Left ventricle myocardium superior (tissue), 1 donor: ENCODE results near the gene EXOSC7. TPM values are rescaled to one million over a fixed set of nuclear protein-coding genes. Genes with fewer than 3 reads are reported as not detected.
A peak's percentile ranks its signal among the peaks of the same experiment; 100 is the strongest.
"Not testable (repeated sequence)": the region's sequence is repeated elsewhere in the genome, so short reads cannot be mapped to it uniquely, and the experiment has no call there.

Source experiments
- ATAC-seq: fragments of 200-7000 bp; cut with Tn5 transposase; one replicate; pipeline ENCODE4 v1.9.1; 2020; ENCODE audit warnings: mild to moderate bottlenecking, moderate library complexity
- DNase-seq: peaks from one replicate; pipeline ENCODE4 v3.0.0-alpha.2; 2020
- intact Hi-C: fragments of 100-400 bp; cut with micrococcal nuclease; formaldehyde crosslinking; loops from one replicate; pipeline ENCODE4 v1.11.0; 2022
- total RNA-seq: library from RNA; stranded (reverse); fragmentation: NEBNext Ultra II Directional; extraction: Animal tissue kit (Norgen Biotek cat#: 25700); gene quantifications from one replicate; pipeline ENCODE4 v1.2.1, GENCODE V29; 2021
- donor health status: DM: no; HTN: yes; CAD: no; lungs with severe emphysema.

The EXOSC7 gene
- total RNA-seq, 1 donor from 2014 or later, result 25.0 TPM

DNA sequence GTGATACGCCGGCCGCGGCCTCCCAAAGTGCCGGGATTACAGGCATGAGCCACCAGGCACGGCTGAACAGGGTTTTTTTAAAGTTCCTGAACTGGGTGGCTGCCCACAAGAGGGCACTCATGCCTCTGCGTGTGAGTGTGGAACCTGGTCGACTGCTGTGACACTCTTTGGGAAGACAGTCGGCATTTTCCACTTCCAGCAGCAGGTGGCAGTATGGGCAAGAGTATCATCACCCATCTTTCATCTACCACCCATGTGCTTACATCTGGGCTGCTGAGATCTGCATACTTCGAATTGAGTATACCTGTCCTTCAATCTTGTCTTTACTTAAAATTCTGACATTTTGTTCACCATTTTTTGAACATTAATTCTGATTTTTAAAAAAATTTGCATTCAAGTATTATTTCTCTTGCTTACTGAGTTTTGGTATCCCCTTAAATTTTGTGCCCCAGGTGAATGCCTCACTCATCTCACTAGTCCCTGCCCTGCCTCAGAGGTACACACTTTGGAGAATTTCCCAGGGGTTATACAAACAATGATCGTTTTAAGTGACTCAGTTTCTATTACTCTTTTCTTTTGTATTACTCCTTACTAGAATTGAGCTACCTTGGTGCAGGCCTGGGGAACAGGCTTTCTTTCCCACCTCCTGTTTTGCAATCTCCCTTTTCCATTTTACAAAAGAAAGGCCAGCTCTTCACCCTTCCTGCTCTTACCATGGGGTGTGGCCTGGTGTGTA, 61.8 kb downstream of the EXOSC7 start:
- DNase-seq (peak; percentile 91), ATAC-seq (peak; percentile 79)
- intact Hi-C loops, result no loop called here

DNA sequence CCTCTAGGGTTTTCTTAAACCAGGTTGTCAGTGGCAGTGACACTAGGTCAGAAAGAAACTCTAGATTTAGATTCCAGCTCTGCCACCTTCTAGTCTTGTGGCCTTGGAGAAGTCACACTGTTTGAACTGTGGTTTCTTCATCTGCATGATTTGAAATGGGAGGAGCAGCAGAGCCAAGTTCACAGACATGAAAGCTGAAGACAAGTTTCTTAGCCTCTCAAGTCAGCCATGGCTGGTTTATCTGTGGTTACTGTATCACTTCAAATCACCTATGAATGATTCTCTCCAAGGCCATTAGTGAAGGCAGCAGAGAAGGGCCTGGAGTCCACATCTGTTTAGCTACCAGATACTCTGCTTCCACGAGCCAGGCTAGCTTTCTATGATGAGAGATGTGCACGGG, 65.6 kb downstream of the EXOSC7 start:
- intact Hi-C loops, result loop anchor here (5.0 kb wide), 1 partner anchor 171 kb away; no protein-coding TSS in a partner anchor
- ATAC-seq (no peak), DNase-seq (no peak)

DNA sequence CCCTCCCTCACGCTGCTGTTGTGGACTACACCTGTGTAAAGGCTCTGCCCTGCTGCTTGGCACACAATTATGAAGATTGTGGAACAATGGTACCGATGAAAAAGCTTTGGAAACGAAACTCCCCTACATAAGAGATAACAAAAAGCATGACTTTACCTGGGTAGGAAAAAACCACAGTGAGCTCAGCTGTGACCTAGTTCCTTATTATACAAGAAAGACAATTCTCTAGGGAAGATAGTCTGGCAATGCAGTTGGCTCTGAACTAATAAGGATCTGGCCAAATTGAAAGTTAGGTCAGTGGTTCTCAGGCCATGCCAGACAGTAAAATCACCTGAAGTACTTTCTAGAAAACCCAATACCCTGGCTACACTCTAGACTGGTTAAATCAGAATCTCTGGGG, 66.1 kb downstream of the EXOSC7 start:
- ATAC-seq, result no peak
- DNase-seq, result no peak
- intact Hi-C loops, result loop anchor here (5.0 kb wide), 1 partner anchor 170 kb away; no protein-coding TSS in a partner anchor

DNA sequence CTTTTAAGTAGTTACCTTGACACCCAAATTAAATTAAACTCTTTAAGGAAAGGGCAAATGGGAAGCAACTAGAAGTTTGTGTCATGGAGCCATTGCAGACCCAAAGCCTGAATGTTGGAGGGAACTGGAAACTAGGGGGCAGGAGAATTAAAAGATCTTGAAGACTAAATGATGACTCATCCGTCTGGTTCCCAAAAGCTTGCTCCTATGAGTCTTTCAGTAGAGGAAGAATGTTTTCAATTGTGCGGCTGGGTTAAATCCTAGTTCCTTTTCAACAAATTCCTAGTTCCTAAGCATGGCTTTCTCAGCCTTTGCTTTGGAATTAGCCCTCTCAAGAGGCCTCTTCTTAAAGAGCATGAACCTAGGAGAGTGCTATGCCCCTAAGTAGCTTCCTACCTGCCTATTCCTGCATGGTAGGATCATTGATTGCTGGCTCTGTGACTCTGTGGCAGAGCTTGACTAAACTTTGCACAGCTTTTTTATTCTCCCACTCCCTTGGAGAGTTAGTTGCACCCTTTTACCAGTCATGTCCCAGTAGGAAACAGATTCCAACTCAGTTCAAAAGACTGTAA, 67.8 kb downstream of the EXOSC7 start:
- intact Hi-C loops, result loop anchor here (5.0 kb wide), 1 partner anchor 168 kb away; no protein-coding TSS in a partner anchor
- DNase-seq (no peak), ATAC-seq (peak; percentile 18)

DNA sequence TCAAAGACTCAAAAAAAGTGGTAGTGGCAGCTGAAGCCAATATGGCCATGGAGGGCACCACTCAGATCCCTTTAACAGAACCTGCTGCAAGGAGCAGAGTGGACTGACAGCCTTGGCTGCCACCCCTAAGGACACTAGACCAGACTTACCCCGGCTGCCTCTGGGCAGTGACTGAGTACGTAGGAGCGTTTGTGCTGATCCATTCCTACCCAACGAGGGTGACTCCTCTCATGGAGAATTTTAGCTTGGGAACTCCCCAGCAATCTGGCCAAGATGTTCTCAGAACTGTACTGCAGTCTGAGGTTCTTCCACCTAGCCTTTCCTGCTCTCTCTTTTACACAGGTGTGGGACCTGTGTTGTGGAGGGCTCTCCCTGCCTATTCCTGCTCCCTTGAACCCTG, 72.2 kb downstream of the EXOSC7 start:
- no peak for ATAC-seq
- intact Hi-C loops, result no loop called here
- DNase-seq, result no peak

DNA sequence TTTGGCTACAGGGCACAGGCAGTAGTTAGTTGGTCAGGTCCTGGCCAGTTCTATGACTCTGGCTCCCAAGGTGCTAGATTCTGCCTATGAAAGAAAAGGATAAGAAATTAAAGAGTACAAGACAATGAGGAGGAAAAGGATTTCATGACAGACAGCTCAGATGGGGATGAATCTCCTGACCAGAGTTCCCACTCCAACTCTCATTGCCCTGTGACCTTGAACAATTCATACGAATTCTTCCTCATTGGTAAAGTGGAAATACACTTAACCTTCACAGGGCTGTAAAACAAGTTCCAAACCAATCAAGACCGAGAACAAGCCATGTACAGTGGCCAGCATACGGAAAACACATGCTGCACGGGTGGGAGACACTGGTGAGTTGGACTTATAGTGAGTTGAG, 73.8 kb downstream of the EXOSC7 start:
- intact Hi-C loops, result no loop called here
- ATAC-seq (no peak), DNase-seq (no peak)

DNA sequence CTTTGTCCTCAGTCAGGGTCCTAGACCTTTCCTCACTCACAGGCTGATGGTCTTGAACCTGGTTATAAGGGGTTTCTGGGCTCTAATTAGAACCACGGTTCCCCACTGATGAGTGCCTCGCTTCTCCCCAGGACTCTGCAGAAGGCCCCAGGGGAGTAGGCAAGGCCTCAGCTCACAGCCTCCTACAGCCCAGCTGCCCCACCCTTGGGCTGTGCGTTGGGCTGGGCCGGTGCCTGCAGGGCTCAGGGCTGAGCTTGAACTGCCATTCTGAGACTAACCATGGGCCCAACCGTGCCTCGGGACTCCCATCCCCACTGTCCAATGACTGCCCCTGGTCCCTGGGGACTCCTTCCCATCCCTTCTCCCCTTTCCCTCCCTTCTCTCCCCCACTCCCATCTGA, 75.6 kb downstream of the EXOSC7 start:
- DNase-seq (no peak), ATAC-seq (no peak)
- intact Hi-C loops, result no loop called here

DNA sequence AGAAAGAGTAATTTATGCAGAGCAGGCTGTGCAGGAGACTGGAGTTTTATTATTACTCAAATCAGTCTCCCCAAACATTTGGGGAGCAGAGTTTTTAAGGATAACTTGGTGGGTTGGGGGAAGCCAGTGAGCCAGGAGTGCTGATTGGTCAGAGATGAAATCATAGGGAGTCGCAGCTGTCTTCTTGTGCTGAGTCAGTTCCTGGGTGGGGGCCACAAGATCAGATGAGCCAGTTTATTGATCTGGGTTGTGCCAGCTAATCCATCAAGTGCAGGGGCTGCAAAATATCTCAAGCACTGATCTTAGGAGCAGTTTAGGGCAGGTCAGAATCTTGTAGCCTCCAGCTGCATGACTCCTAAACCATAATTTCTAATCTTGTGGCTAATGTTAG, 77.8 kb downstream of the EXOSC7 start:
- intact Hi-C loops, result not testable (repeated sequence)

DNA sequence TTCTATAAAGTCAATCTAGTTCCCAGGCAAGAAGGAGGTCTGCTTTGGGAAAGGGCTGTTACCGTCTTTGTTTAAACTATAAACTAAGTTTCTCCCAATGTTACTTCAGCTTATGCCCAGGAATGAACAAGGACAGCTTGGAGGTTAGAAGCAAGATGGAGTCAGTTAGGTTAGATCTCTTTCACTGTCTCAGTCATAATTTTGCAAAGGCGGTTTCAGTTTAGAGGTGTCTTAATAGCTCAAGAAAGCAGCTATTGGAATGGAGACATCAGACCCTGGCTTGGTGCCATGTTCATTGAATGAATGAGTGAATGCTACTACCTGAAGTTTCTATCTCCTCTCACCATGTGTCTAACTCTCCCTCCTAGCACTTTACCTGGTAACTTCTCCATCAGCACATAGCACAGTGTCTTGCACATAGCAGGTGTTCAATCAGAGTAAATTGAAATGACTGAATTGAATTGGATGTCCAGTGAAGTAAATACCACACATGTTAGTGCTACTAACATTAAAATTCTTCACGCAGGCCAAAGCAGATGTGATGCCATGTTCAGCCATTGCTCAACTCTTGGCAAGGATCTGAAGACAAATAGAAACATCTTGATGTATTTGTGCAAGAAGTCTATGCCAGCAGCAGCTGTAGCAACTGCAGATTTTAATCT, 78.3 kb downstream of the EXOSC7 start:
- intact Hi-C loops, result no loop called here
- ATAC-seq (peak; percentile 8), DNase-seq (no peak)

More for the DNA sequence above, 77.8 kb downstream of the EXOSC7 start:
- DNase-seq, ATAC-seq: not testable (repeated sequence)

DNA sequence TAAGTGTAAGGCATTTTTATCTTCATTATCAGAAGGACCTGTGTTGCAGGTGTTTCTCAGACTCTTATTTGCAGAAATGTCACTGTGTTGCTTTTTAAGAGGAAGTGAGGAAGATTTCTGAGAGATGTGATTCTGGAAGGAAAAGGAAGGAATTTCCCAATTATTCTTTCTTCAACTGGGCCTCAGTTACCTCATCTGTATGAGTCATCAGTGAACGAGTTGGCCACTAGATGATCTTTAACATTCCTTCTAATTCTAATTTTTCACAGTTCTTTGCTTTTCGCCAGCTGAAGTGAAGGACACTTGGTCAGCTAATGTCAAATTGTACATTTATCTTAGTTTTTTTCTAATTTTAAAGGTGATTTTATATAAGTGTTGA, 79.0 kb downstream of the EXOSC7 start:
- ATAC-seq, result peak; percentile 16
- intact Hi-C loops, result no loop called here
- DNase-seq, result no peak

DNA sequence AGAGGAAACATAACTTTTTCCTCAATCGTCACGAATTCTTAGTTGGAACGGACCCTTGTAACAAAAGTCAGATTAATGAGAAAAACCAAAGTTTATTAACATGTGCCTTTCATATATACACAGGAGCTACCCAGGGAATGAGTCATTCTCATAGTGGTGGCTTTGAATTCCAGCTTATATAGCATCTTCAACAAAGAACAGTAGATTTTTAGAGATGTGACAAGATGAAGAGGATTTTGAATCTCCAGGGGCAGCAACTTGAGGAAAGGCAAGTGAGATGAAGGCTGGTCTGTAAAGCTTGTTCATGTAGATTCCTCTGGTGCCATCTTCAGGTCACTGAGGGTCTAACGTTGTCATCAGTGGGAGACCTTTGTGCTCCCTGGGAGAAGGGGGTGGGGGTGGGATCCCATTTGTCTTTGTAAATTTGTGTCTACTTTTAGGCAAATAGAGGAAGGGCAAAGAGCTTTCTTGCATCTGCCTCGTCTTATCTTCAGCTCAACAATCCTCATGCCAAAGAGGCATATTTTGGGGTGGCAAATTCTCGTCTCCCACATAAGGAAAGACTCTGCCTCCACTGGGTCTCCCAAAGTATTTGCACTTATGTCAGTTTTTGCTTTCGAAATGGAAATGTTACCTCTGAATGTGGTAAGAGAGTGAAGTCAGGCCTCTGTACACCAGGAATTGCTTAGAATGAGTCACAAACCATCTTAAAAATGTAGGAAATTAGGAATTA, 79.5 kb downstream of the EXOSC7 start:
- intact Hi-C loops, result no loop called here
- DNase-seq, result no peak
- ATAC-seq, result peak; percentile 25

DNA sequence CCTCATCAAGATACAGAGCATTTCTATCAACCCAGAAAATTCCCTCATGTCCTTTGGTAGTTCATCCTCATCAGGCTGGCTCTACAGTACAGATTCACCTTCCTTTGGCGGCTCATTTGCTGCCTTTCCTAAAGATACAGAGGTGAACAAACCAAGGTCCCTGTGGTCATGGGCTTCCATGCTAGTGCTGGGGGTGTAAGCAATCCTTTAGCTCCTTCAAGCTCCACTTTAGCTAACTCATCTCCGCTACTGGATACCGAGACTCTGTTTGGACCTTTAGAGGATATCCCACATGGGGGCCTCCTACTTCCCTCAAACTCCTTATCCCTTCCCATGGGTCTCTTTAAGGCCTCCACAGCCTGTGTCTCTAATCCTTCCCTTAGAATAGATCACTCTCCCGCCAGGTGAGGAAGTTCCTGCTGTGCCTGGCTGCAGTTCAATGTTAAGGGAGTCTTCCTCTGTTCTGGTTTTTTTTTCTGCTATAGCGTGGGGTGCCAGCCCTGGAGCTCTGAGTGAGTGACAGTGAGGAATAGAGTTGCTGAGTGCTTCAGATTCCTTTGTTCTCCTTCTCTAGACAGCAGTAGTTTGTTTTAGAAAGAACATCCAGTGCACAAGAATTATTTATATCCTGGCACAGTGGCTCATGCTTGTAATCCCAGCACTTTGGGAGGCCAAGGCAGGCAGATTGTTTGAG, 80.7 kb downstream of the EXOSC7 start:
- no peak for DNase-seq

DNA sequence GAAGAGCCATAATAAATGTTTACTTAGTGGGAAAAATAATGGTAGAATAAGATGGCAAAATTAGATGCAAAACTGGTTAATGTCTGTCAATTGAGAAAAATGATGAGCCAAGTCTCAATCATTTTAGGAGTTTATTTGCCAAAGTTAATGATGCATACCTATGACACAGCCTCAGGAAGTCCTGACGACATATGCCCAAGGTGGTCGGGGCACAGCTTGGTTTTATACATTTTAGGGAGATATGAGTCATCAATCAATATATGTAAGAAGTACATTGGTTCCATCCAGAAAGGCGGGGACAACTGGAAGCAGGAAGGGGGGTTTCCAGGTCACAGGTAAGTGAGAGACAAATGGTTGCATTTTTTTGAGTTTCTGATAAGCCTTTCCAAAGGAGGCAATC, 81.5 kb downstream of the EXOSC7 start:
- no peak for DNase-seq
- ATAC-seq, result no peak
- intact Hi-C loops, result no loop called here

More for the DNA sequence above, 80.7 kb downstream of the EXOSC7 start:
- peak; percentile 94 for ATAC-seq
- intact Hi-C loops, result no loop called here

DNA sequence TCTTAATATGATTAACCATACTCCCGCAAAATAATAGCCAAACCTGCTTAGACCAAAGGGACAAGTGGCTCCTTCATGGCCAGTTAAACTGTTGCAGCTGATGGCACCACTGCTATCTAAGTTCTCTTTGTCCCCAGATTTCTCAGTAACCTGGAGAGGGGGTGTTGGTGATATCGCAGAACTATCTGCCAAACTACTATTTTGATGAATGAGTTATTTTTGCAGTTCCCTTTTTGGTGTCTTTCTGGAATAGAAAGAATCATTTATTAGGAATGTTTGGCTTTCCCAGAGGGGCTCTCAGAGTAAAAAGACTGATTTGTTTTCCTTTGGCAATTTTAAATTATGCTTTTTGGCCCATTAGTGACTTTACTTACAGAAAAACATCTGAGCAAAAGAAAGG, 83.1 kb downstream of the EXOSC7 start:
- ATAC-seq, result no peak

DNA sequence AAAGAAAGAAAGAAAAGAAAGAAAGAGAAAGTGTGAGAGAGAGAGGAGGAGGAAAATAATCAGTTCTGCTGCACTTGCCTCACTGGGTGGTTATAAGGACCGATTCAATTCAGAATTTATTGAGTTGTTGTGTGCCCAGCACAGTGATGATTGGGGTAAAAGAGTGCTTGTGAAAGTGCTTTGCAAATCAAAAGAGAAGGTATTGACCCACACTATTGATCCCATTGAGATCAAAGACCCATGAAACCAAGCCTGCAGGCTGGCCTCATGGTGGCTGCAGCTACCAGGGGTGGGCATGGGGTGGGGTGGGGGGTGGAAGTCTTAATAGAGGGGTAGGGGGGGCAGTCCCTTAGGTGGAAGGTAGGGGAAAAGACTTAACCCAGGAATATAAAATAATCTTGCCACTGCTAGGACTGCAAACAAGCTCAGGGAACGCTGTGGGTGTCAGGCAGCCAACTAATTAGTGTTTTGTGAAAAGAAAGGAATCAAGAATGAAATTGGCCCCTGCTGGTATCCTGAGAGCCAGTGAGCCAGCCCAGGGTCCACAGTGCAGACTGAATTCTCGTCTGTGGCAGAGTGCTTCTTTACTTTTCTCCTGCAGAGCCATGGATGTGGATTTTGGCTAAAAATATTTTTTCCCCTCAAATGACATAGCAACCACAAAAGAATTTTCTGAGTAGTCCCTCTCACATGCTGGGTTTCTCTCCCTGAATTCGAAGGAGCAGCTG, 84.3 kb downstream of the EXOSC7 start:
- intact Hi-C loops, result no loop called here
- DNase-seq (no peak), ATAC-seq (no peak)

More for the DNA sequence above, 83.1 kb downstream of the EXOSC7 start:
- DNase-seq, result no peak
- intact Hi-C loops, result no loop called here
